Liver (tissue), 9 donors: ENCODE measurements around the gene ILK. TPM values are rescaled to one million over a fixed set of nuclear protein-coding genes. Genes with fewer than 3 reads are reported as not detected.

Experiments used
- DNase-seq: peaks from one replicate; pipeline ENCODE4 v3.0.0-alpha.2; 2017; ENCODE audit warnings: low spot score
- H3K27ac ChIP-seq, 2 donors: one replicate each; pipeline ENCODE4 v1.7.0; 2013; ENCODE audit warnings: inconsistent platforms in 2 of 2, low read length in 2 of 2, control low read depth in 1 of 2, low read depth in 1 of 2, mild to moderate bottlenecking in 1 of 2
- H3K27me3 ChIP-seq, 4 donors: one replicate each; pipeline versions ENCODE4 v1.6.1 to v1.7.0; 2013; ENCODE audit warnings: low read length in 3 of 4, inconsistent platforms in 1 of 4, mild to moderate bottlenecking in 1 of 4, moderate library complexity in 1 of 4; ENCODE audit not compliant: control insufficient read depth in 4 of 4, insufficient read depth in 4 of 4
- H3K36me3 ChIP-seq, 4 donors: one replicate each; pipeline versions ENCODE4 v1.6.1 to v1.7.0; 2013; ENCODE audit warnings: low read length in 3 of 4, mild to moderate bottlenecking in 3 of 4, low read depth in 1 of 4, moderate library complexity in 1 of 4; ENCODE audit not compliant: control insufficient read depth in 4 of 4, insufficient read depth in 3 of 4
- H3K4me1 ChIP-seq, 4 donors: one replicate each; pipeline versions ENCODE4 v1.6.1 to v1.7.0; 2013; ENCODE audit warnings: low read length in 3 of 4, mild to moderate bottlenecking in 3 of 4, moderate library complexity in 1 of 4; ENCODE audit not compliant: control insufficient read depth in 4 of 4, insufficient read depth in 4 of 4
- H3K4me3 ChIP-seq, 3 donors: one replicate each; pipeline versions ENCODE4 v1.6.1 to v1.7.0; 2013; ENCODE audit warnings: low read length in 3 of 3, control low read depth in 1 of 3, low read depth in 1 of 3, mild to moderate bottlenecking in 1 of 3
- H3K9ac ChIP-seq, 2 donors: one replicate each; pipeline ENCODE4 v1.7.0; 2013; ENCODE audit warnings: low read length in 2 of 2, mild to moderate bottlenecking in 2 of 2, moderate library complexity in 2 of 2, control low read depth in 1 of 2, low read depth in 1 of 2
- H3K9me3 ChIP-seq, 4 donors: one replicate each; pipeline versions ENCODE4 v1.6.1 to v1.7.0; 2013; ENCODE audit warnings: low read length in 3 of 4; ENCODE audit not compliant: control insufficient read depth in 4 of 4
- ATF3 ChIP-seq: IDR thresholded peaks from 2 replicates; pipeline ENCODE4 v1.6.1; 2016; ENCODE audit warnings: antibody characterized with exemption
- EGR1 ChIP-seq, 2 donors: IDR thresholded peaks; 2 replicates each; pipeline ENCODE4 v1.6.1; 2016 to 2018; ENCODE audit warnings: antibody characterized with exemption in 2 of 2, low read depth in 2 of 2
- GABPA ChIP-seq, 2 donors: IDR thresholded peaks in 1 of 2; conservative IDR thresholded peaks in 1 of 2; 2 replicates each; pipeline ENCODE4 v1.6.1; 2016; ENCODE audit warnings: antibody characterized with exemption in 2 of 2, mild to moderate bottlenecking in 1 of 2, moderate library complexity in 1 of 2
- MAX ChIP-seq: IDR thresholded peaks from 2 replicates; pipeline ENCODE4 v1.6.1; 2016; ENCODE audit warnings: antibody characterized with exemption
- NR2F2 ChIP-seq: IDR thresholded peaks from 2 replicates; pipeline ENCODE4 v1.6.1; 2016; ENCODE audit warnings: antibody characterized with exemption
- REST ChIP-seq: IDR thresholded peaks from 2 replicates; pipeline ENCODE4 v1.6.1; 2016; ENCODE audit warnings: antibody characterized with exemption, mild to moderate bottlenecking
- SP1 ChIP-seq: IDR thresholded peaks from 2 replicates; pipeline ENCODE4 v1.6.1; 2018; ENCODE audit warnings: antibody characterized with exemption, mild to moderate bottlenecking
- YY1 ChIP-seq: IDR thresholded peaks from 2 replicates; pipeline ENCODE4 v1.6.1; 2016; ENCODE audit warnings: antibody characterized with exemption, mild to moderate bottlenecking
- WGBS: extraction: QIAGEN DNeasy Blood & Tissue Kit; methylation state at CpG from one replicate; pipeline ENCODE4 v1.1.7; 2013; 5-methylcytosine and 5-hydroxymethylcytosine counted together
- polyA plus RNA-seq, 2 donors: library from polyadenylated mRNA; stranded (reverse) in 1 of 2; unstranded in 1 of 2; fragments of 200-250 nt in 1 of 2; fragments of >200 nt in 1 of 2; fragmentation: Nextera tagmentation in 1 of 2; extraction: Ambion mirVana in 1 of 2; gene quantifications; one replicate each; pipeline versions ENCODE4 v1.2.1 to v1.2.3, GENCODE V29; 2013 to 2015
- total RNA-seq, 2 donors: library from RNA; depleted of rRNA; stranded (reverse); fragments of >200 nt; gene quantifications; one replicate each; pipeline ENCODE4 v1.2.3, GENCODE V29; 2014
- donor health status: healthy.
- donor health status: healthy.
- donor health status: healthy.
- donor health status: healthy.
- donor health status: healthy.

Gene ILK
- total and polyA plus RNA-seq, 4 donors: 29.6 to 69.1 (median 48.2) TPM

- TF ChIP-seq ATF3: no peak
- no peak for TF ChIP-seq EGR1 (IDR thresholded peaks at IDR 0.05; ENCODE audit: low read depth in 2 of 2)
Observed at GRCh38 chr11:6625156-6625831, 21.7 kb downstream of the ILK start (continued).

- Histone ChIP-seq H3K9ac (no peak overlapping the region), H3K4me1 (peaks cover 0 to 8% (median 1%) of the 10 kb centered on the region in 4 donors), H3K27me3 (no peaks in the 10 kb centered on the region), H3K9me3 (no peaks in the 10 kb centered on the region), H3K36me3 (no peaks in the 10 kb centered on the region), H3K27ac (no peak overlapping the region), H3K4me3 (no peak overlapping the region)
- TF ChIP-seq MAX (no peak), YY1 (no peak), SP1 (no peak), EGR1 (IDR thresholded peaks at IDR 0.05; ENCODE audit: low read depth in 2 of 2) (no peak)
- WGBS: 93% methylated on average over 17 of the region's 17 CpGs
- no peak for DNase-seq
Observed at GRCh38 chr11:6625832-6626420, 22.4 kb downstream of the ILK start.

GRCh38 chr11:6626971-6627761 lies 23.6 kb downstream of the ILK start:
- Histone ChIP-seq H3K27me3 (no peaks in the 10 kb centered on the region), H3K9me3 (no peaks in the 10 kb centered on the region), H3K9ac (no peak overlapping the region), H3K27ac (no peak overlapping the region), H3K4me1 (peaks cover 0 to 8% (median 1%) of the 10 kb centered on the region in 4 donors), H3K36me3 (no peaks in the 10 kb centered on the region), H3K4me3 (no peak overlapping the region)
- DNase-seq: no peak
- WGBS: 86% methylated on average over 19 of the region's 19 CpGs
- TF ChIP-seq NR2F2 (no peak), GABPA (IDR thresholded peaks at IDR 0.05 in 1 of 2, conservative IDR thresholded peaks at IDR 0.05 in 1 of 2) (no peak)

GRCh38 chr11:6627762-6628241 lies 24.2 kb downstream of the ILK start:
- Histone ChIP-seq H3K4me3 (no peak overlapping the region), H3K9ac (no peak overlapping the region), H3K27me3 (no peaks in the 10 kb centered on the region), H3K27ac (no peak overlapping the region), H3K36me3 (no peaks in the 10 kb centered on the region), H3K9me3 (no peaks in the 10 kb centered on the region), H3K4me1 (peaks cover 0 to 8% (median 1%) of the 10 kb centered on the region in 4 donors)
- 71% methylated on average over 2 of the region's 2 CpGs for WGBS
- DNase-seq: no peak
- TF ChIP-seq EGR1 (IDR thresholded peaks at IDR 0.05; ENCODE audit: low read depth in 2 of 2): no peak
- TF ChIP-seq SP1: no peak
- no peak for TF ChIP-seq REST
